OCI-LY1 (cell line): Measurements from ENCODE around the gene ABCA9.

ENCODE experiments used
- H2AFZ ChIP-seq: fragments of 200-600 bp; sonication (generic), shearing (Covaris generic); 2 replicates; pipeline ENCODE4 v1.6.0; 2014; ENCODE audit warnings: antibody characterized with exemption, mild to moderate bottlenecking, low read length
- H3F3A ChIP-seq: fragments of 200-600 bp; sonication (generic), shearing (Covaris generic); 2 replicates; pipeline ENCODE4 v1.6.0; 2014; ENCODE audit warnings: mild to moderate bottlenecking, antibody characterized with exemption, low read length, moderate library complexity; ENCODE audit not compliant: insufficient read depth
- H3K27ac ChIP-seq: fragments of 200-600 bp; sonication (generic); 2 replicates; pipeline ENCODE4 v1.5.1; 2014; ENCODE audit warnings: low read length, mixed run types, mild to moderate bottlenecking, low read depth; ENCODE audit not compliant: poor library complexity, severe bottlenecking
- H3K27me3 ChIP-seq: fragments of 200-600 bp; sonication (generic); 2 replicates; pipeline ENCODE4 v1.6.0; 2014; ENCODE audit warnings: antibody characterized with exemption, mild to moderate bottlenecking, low read length, moderate library complexity; ENCODE audit not compliant: insufficient read depth
- H3K36me3 ChIP-seq: fragments of 200-600 bp; sonication (generic); 2 replicates; pipeline ENCODE4 v1.6.1; 2014; ENCODE audit warnings: mild to moderate bottlenecking, antibody characterized with exemption, low read length, moderate library complexity, mixed read lengths; ENCODE audit not compliant: insufficient read depth
- H3K4me1 ChIP-seq: fragments of 200-600 bp; sonication (generic); 2 replicates; pipeline ENCODE4 v1.5.1; 2014; ENCODE audit warnings: mild to moderate bottlenecking, low read length, moderate library complexity; ENCODE audit not compliant: insufficient read depth, severe bottlenecking
- H3K4me2 ChIP-seq: fragments of 200-600 bp; sonication (generic), shearing (Covaris generic); 2 replicates; pipeline ENCODE4 v1.6.1; 2014; ENCODE audit warnings: low read length
- H3K4me3 ChIP-seq: fragments of 200-600 bp; sonication (generic); 2 replicates; pipeline ENCODE4 v1.5.1; 2014; ENCODE audit warnings: low read length, low read depth, mild to moderate bottlenecking, mixed read lengths; ENCODE audit not compliant: poor library complexity, severe bottlenecking
- H3K79me2 ChIP-seq: fragments of 200-600 bp; shearing (Covaris generic); 2 replicates; pipeline ENCODE4 v1.6.1; 2016; ENCODE audit warnings: mixed run types, low read length, mixed read lengths; ENCODE audit not compliant: insufficient read depth
- H3K9ac ChIP-seq: fragments of 200-600 bp; sonication (generic), shearing (Covaris generic); 2 replicates; pipeline ENCODE4 v1.6.1; 2014; ENCODE audit warnings: mild to moderate bottlenecking, low read length, mixed read lengths
- H3K9me2 ChIP-seq: fragments of 200-600 bp; sonication (generic), shearing (Covaris generic); 2 replicates; pipeline ENCODE4 v1.6.1; 2014; ENCODE audit warnings: low read depth, mild to moderate bottlenecking, low read length, mixed read lengths
- H3K9me3 ChIP-seq: fragments of 200-600 bp; shearing (Covaris generic); 2 replicates; pipeline ENCODE4 v1.6.1; 2014; ENCODE audit warnings: low read length, mixed read lengths
- H4K20me1 ChIP-seq: fragments of 200-600 bp; sonication (generic), shearing (Covaris generic); 2 replicates; pipeline ENCODE4 v1.6.0; 2016; ENCODE audit warnings: mild to moderate bottlenecking, low read length; ENCODE audit not compliant: insufficient read depth
- EZH2 ChIP-seq: fragments of 200-600 bp; sonication (generic), shearing (Covaris generic); IDR thresholded peaks from 2 replicates; pipeline ENCODE4 v1.8.0; 2017; ENCODE audit warnings: borderline replicate concordance, mixed run types, mild to moderate bottlenecking, antibody characterized with exemption, low read length, moderate library complexity, mixed read lengths
- TF ChIP-seq, protein P1 (sequence below): fragments of 200-600 bp; sonication (generic), shearing (Covaris generic); IDR thresholded peaks from 2 replicates; pipeline ENCODE4 v1.5.1; 2017; ENCODE audit warnings: mild to moderate bottlenecking, antibody characterized with exemption, low read length, moderate library complexity, mixed read lengths

The ABCA9 gene

DNA sequence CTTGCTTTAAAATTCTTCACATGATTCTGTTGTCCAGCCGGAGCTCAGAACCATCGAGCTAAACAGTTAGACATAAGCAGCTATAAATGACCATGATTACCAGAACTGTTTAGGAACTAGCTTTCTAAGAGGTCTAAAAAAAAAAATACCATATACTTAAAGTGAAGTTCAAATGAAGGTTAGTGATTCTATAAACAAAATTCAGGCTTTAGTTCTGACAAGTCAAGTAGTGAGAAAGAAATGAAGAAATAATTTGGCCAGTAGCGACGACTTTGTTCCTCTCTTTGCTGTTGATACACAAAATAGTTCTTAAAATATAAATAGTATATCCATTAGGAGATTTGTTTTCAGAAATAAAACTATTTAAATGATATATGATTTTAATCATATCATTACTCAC, 133.2 kb downstream of the ABCA9 start:
- Histone ChIP-seq H4K20me1 (no peaks in the 10 kb centered on the region), H3K36me3 (no peaks in the 10 kb centered on the region), H3K4me3 (no peak overlapping the region), H2AFZ (no peak overlapping the region), H3K79me2 (no peaks in the 10 kb centered on the region), H3K9me2 (no peaks in the 10 kb centered on the region), H3F3A (no peaks in the 10 kb centered on the region), H3K9me3 (no peaks in the 10 kb centered on the region), H3K4me2 (no peak overlapping the region), H3K27me3 (no peaks in the 10 kb centered on the region), H3K4me1 (no peaks in the 10 kb centered on the region), H3K9ac (no peak overlapping the region), H3K27ac (no peak overlapping the region)
- no peak for TF ChIP-seq EZH2
- TF ChIP-seq, protein P1, sequence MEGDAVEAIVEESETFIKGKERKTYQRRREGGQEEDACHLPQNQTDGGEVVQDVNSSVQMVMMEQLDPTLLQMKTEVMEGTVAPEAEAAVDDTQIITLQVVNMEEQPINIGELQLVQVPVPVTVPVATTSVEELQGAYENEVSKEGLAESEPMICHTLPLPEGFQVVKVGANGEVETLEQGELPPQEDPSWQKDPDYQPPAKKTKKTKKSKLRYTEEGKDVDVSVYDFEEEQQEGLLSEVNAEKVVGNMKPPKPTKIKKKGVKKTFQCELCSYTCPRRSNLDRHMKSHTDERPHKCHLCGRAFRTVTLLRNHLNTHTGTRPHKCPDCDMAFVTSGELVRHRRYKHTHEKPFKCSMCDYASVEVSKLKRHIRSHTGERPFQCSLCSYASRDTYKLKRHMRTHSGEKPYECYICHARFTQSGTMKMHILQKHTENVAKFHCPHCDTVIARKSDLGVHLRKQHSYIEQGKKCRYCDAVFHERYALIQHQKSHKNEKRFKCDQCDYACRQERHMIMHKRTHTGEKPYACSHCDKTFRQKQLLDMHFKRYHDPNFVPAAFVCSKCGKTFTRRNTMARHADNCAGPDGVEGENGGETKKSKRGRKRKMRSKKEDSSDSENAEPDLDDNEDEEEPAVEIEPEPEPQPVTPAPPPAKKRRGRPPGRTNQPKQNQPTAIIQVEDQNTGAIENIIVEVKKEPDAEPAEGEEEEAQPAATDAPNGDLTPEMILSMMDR, result no peak

DNA sequence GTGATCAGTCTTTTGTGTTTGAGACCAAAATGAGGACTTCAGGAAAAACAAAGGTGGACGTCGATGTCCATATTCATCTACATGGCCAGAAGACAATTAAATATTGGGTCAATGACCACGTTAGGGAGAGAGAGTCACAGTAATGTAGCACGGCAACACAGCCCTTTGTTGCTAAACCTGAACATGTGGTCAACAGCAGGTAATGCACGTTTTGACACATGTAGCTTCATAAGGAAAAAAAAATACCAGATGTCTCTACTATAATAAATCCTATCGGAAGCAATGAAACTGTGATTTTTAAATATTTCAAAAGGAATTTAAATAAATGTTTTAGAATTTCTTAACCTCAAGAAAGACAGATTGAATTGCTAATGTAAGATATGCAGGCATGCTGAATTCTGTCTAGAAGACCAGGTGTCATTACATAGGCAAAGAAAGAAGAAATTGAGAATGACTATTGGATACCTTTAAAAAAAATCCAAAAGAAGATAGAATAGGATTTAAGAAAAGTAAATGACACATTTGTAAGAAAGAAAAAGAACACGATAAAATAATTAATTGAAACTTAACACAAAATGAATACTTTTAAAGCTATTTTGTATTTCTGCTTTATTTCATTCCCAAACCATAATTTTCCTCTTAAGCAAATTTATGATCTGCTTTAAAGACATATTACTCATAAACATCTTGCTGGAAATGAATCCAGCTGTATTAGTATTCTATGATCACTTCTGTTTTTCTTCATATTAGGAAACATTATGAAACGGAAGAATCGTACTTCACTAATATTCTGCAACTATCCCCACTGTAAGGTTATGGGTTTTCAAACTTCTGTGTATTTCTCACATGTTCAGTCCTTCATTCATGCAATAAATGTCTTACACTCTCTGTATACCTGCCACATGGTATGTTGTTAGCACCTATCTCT, 135.7 kb downstream of the ABCA9 start:
- Histone ChIP-seq H3K4me1 (no peaks in the 10 kb centered on the region), H3K79me2 (no peaks in the 10 kb centered on the region), H3F3A (no peaks in the 10 kb centered on the region), H3K4me3 (no peak overlapping the region), H3K9me3 (no peaks in the 10 kb centered on the region), H3K9me2 (no peaks in the 10 kb centered on the region), H3K36me3 (no peaks in the 10 kb centered on the region), H3K4me2 (no peak overlapping the region), H3K27me3 (no peaks in the 10 kb centered on the region), H3K9ac (no peak overlapping the region), H2AFZ (no peak overlapping the region), H4K20me1 (no peaks in the 10 kb centered on the region), H3K27ac (no peak overlapping the region)
- TF ChIP-seq EZH2, result no peak
- TF ChIP-seq, protein P1, result no peak
